ENCODE results near the gene ZNF180.
A peak's percentile ranks its signal among the peaks of the same experiment; 100 is the strongest.
"Not testable (repeated sequence)": the region's sequence is repeated elsewhere in the genome, so short reads cannot be mapped to it uniquely, and the experiment has no call there.

Gene ZNF180

GRCh38 chr19:44499962-44500949, at the start of gene ZNF180:
TSS of gene ZNF180 (minus strand) at chr19:44500522. CDS start at chr19:44497334, 3,188 bp downstream.
- peak; percentile 97 for DNase-seq

GRCh38 chr19:44549507-44549906, 49.2 kb upstream of the ZNF180 start:
- DNase-seq: no peak

GRCh38 chr19:44548736-44549135, 48.4 kb upstream of the ZNF180 start:
- DNase-seq: no peak

- DNase-seq: no peak
These were observed 43.7 kb upstream of the ZNF180 start for GRCh38 chr19:44544031-44544430.

- no peak for DNase-seq
These were observed 42.3 kb upstream of the ZNF180 start for GRCh38 chr19:44542671-44543070.

- no peak for DNase-seq
These were observed 40.4 kb upstream of the ZNF180 start for GRCh38 chr19:44540736-44541135.

- DNase-seq: no peak
These were observed 39.7 kb upstream of the ZNF180 start for GRCh38 chr19:44539991-44540390.

GRCh38 chr19:44539236-44539826, 39.0 kb upstream of the ZNF180 start:
- DNase-seq: no peak

GRCh38 chr19:44535361-44535760, 35.0 kb upstream of the ZNF180 start:
- not testable (repeated sequence) for DNase-seq

GRCh38 chr19:44532819-44533218, 32.5 kb upstream of the ZNF180 start:
- no peak for DNase-seq

GRCh38 chr19:44530777-44531176, 30.5 kb upstream of the ZNF180 start:
- no peak for DNase-seq

- DNase-seq: no peak
These were observed 29.2 kb upstream of the ZNF180 start, which contains the start of gene CEACAM20 for GRCh38 chr19:44529536-44529935. TSS of gene CEACAM20 (minus strand) at chr19:44529675. CDS start at chr19:44529509, 166 bp downstream.

- no peak for DNase-seq
These were observed 27.2 kb upstream of the ZNF180 start for GRCh38 chr19:44527554-44527953.

GRCh38 chr19:44525721-44526430, 25.6 kb upstream of the ZNF180 start:
- no peak for DNase-seq

GRCh38 chr19:44521370-44521769, 21.0 kb upstream of the ZNF180 start:
- no peak for DNase-seq

GRCh38 chr19:44517146-44517545, 16.8 kb upstream of the ZNF180 start:
- no peak for DNase-seq

GRCh38 chr19:44515907-44516306, 15.6 kb upstream of the ZNF180 start:
- no peak for DNase-seq

GRCh38 chr19:44515031-44515430, 14.7 kb upstream of the ZNF180 start:
- DNase-seq: no peak

- DNase-seq: peak; percentile 29
These were observed 12.3 kb upstream of the ZNF180 start for GRCh38 chr19:44512326-44513298.

GRCh38 chr19:44509478-44509877, 9.2 kb upstream of the ZNF180 start:
- DNase-seq: no peak

GRCh38 chr19:44499559-44499958, 763 bp downstream of the ZNF180 start:
- DNase-seq: no peak

GRCh38 chr19:44498988-44499387, 1.3 kb downstream of the ZNF180 start:
- no peak for DNase-seq

Data from NCI-H2171 treated with DMSO at 0.1 percent for 48 hours (cell line).